Measurements from ENCODE around the gene DAAM1.

DNA sequence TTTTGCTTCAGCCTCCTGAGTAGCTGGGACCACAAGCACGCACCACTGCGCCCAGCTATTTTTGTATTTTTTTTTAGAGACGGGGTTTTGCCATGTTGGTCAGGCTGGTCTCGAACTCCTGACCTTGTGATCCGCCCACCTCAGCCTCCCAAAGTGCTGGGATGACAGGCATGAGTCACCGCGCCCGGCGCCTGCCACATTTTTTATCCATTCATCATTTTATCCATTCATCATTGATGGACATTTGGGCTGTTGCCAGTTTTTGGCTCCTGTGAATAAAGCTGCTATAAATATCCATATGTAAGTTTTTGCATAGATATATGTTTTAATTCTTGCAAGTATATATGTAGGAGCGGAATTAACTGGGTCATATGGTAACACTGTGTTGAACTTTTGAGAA lies 79.5 kb downstream of the DAAM1 start:
- TF ChIP-seq, protein P1, sequence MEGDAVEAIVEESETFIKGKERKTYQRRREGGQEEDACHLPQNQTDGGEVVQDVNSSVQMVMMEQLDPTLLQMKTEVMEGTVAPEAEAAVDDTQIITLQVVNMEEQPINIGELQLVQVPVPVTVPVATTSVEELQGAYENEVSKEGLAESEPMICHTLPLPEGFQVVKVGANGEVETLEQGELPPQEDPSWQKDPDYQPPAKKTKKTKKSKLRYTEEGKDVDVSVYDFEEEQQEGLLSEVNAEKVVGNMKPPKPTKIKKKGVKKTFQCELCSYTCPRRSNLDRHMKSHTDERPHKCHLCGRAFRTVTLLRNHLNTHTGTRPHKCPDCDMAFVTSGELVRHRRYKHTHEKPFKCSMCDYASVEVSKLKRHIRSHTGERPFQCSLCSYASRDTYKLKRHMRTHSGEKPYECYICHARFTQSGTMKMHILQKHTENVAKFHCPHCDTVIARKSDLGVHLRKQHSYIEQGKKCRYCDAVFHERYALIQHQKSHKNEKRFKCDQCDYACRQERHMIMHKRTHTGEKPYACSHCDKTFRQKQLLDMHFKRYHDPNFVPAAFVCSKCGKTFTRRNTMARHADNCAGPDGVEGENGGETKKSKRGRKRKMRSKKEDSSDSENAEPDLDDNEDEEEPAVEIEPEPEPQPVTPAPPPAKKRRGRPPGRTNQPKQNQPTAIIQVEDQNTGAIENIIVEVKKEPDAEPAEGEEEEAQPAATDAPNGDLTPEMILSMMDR (IDR thresholded peaks at IDR 0.05; ENCODE audit: borderline replicate concordance, extremely low read depth, low read length, poor library complexity, severe bottlenecking), result no peak
- no peak for TF ChIP-seq EZH2 (IDR thresholded peaks at IDR 0.05; ENCODE audit: borderline replicate concordance, low read depth, low read length, severe bottlenecking)
